PC-9 (cell line): ENCODE data around the gene GARNL3.

Experiments used
- EZH2 ChIP-seq: fragments of 200-600 bp; sonication (generic); IDR thresholded peaks from 2 replicates; pipeline ENCODE4 v1.8.0; 2017; ENCODE audit warnings: antibody characterized with exemption, low read depth
- TF ChIP-seq, protein P1 (sequence below): fragments of 200-600 bp; sonication (generic); conservative IDR thresholded peaks from 2 replicates; pipeline ENCODE4 v1.6.1; 2017; ENCODE audit warnings: mixed run types, antibody characterized with exemption, mild to moderate bottlenecking, moderate library complexity

DNA sequence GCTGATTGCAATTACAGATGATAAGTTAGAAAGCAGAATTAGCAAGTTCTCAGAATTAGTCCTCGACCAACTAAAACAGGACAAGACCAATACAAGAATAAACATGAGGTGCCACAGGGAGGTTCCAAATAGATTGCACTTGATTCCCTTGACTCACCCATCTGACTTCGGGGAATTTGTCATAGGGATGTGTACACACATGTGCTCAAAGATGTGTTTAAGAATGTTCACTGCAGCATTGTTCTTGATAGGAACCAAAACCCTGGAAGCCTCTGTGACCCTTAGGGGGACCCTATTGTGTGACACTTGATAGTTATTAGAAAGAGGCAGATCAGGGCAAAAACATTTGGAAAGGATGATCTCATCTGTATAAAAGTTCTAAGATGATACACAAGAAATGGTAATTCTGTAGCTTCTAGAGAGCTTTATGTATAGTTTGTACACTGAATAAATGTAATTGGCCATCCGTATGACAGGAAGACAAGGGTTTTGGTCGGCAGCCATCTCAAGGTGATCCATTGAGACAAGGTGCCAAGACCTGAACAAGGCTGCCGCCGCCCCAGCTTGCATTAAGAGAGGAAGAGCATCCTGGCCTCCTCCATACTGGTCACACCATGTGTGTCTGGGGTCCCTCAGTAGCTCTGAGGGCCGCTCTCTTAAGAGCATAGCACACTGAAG is 48.2 kb upstream of the GARNL3 start:
- TF ChIP-seq, protein P1, sequence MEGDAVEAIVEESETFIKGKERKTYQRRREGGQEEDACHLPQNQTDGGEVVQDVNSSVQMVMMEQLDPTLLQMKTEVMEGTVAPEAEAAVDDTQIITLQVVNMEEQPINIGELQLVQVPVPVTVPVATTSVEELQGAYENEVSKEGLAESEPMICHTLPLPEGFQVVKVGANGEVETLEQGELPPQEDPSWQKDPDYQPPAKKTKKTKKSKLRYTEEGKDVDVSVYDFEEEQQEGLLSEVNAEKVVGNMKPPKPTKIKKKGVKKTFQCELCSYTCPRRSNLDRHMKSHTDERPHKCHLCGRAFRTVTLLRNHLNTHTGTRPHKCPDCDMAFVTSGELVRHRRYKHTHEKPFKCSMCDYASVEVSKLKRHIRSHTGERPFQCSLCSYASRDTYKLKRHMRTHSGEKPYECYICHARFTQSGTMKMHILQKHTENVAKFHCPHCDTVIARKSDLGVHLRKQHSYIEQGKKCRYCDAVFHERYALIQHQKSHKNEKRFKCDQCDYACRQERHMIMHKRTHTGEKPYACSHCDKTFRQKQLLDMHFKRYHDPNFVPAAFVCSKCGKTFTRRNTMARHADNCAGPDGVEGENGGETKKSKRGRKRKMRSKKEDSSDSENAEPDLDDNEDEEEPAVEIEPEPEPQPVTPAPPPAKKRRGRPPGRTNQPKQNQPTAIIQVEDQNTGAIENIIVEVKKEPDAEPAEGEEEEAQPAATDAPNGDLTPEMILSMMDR = no peak
- no peak for TF ChIP-seq EZH2
